SHP77 (cell line): ENCODE results near the gene HS3ST5.

ENCODE experiments used
- DNase-seq, 2 experiments: peaks; one replicate each; lab custom pipeline; 2025; lab: John Stamatoyannopoulos, UW

Gene HS3ST5

GRCh38 chr6:114195027-114195365 lies 147.8 kb downstream of the HS3ST5 start:
- no peak for DNase-seq

DNA sequence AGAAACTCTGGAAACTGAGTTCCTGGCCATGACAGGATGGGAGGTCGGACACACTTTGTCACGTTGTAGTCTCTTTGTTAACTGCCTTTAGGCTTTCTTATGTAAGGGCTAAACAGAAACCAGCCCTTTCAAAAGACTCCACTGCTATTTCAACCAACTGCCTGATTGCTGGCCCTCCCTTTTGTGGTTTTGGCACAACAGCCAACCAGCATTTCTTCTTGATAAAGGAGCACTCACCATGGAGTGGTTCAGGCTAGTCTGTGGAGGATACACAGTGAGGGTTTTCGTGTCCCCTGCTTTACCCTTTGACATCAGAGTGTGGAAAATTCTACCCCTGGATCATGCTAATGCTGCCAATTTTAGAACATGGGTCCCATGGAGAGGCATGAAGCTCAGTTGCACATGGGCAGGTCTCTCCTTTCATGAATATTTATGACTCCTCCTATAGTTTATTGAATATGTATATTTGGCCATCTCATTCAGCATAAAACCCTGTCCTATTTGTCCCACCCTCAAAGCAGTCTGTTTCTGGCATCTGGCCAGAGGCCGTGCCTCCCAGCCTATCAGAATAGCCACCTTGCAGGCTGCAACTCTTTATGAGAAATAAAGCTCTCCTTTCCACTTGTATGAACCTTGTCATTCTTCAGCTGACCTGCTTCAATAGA lies 148.3 kb downstream of the HS3ST5 start:
- DNase-seq: no peak

GRCh38 chr6:114187563-114187962 lies 155.3 kb downstream of the HS3ST5 start:
- no peak for DNase-seq

GRCh38 chr6:114181664-114182063 lies 161.2 kb downstream of the HS3ST5 start:
- no peak for DNase-seq

DNA sequence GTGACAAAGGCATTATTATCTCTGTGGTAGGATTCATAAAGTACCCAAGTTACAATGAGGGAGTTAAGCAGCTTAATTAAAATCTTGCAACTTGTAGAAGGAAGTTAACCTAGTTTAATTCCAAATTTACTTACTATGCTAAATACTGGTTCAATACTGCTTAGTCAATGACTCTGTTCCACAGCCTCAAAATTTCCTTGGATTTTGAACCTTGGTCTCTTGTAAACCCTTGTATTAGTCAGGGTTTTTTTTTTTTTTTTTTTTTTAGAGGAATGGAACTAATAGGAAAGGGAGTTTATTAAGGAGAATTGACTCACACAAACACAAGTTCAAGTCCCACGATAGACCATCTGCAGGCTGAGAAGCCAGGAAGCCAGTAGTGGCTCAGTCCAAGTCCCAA lies 163.4 kb downstream of the HS3ST5 start:
- DNase-seq: no peak

- no peak for DNase-seq
These were observed 166.1 kb downstream of the HS3ST5 start for GRCh38 chr6:114176726-114177125.

GRCh38 chr6:114172576-114173260 lies 170.1 kb downstream of the HS3ST5 start:
- no peak for DNase-seq

DNA sequence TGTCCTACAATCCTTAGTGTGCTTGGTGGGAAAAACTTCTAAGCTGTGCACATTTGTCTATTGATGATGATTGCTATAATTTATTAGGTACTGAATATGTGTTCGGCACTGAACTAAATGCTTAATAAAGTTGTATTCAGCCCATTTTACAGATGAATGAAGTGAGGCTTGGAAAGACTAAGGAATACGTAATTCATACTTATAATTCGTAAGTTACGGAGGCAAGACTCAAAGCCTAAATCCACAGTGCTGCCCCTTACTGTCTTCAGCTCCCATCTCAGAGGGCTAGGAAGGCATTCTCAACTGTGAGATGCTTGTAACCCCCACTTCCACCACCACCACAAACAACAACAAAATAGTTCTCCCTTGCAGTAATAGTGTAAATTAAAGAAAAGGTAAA lies 171.3 kb downstream of the HS3ST5 start:
- no peak for DNase-seq

GRCh38 chr6:114170958-114171387 lies 171.8 kb downstream of the HS3ST5 start:
- no peak for DNase-seq

GRCh38 chr6:114170372-114170771 lies 172.5 kb downstream of the HS3ST5 start:
- no peak for DNase-seq

GRCh38 chr6:114169763-114170162 lies 173.1 kb downstream of the HS3ST5 start:
- no peak for DNase-seq

DNA sequence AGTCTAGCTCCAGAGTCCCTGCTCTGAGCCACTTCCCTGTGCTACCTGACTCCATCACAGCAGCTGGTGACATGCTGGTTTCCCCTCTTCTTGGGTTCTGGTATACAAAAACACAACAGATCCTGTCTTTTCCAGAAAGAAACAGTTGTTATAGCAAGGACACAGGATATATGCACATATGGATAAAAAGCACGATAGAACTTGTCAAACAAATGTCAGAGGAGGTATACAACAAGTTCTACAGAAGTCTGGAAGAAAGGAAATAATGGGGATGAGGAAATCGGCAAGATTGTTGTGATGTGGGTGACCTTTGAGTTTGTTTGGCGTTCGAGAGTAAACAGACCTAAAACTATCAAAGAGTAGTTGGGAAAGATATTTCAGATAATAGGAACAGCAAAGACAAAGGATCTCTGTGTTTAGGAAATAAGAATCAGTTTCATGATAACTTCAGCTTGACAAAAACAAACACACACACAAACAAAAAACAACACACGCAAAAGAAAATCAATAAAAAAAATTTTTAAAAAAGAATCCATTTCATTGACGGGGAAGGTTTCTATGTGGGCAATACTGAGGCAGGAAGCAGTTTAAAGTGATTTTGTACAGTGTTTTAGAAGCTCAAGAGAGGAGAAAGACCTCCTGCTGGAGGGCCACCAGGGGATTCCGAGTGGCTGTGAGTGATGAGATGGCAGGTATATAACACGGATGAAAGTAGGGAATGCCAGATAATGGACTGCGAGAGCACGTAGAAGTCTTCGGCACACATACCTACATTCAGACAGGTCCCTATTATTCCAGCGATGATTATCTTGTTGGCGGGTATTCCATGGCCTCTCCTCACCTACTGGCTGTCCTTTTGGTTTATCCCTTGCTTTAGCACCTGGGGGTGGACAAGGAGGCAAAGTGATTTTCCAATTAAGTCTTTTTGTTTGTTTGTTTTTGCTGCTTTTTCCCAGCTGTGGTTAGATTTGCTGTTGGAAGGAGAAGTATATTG lies 174.9 kb downstream of the HS3ST5 start:
- DNase-seq: no peak

GRCh38 chr6:114164207-114164606 lies 178.6 kb downstream of the HS3ST5 start:
- DNase-seq: no peak

GRCh38 chr6:114162691-114163347 lies 180.0 kb downstream of the HS3ST5 start:
- no peak for DNase-seq

DNA sequence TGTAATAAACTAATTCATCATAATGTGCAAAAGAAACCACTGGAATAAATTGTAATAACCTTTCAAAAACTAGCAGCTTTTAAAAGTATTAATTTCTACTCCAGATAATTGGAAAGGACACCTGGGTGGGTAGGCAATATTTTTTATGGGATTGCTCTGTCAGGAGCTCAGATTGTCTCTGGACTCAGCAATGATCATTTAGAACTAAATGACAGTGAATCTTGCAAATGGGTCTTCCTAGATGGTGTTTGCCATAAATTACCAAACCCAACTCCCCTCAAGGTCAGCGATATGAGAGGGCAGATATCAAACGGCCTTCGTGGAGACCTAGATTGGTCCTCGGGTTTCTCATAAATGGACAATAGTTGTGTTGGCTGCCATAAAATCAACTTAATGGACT lies 181.9 kb downstream of the HS3ST5 start:
- no peak for DNase-seq

- no peak for DNase-seq
These were observed 183.1 kb downstream of the HS3ST5 start for GRCh38 chr6:114159727-114160126.

DNA sequence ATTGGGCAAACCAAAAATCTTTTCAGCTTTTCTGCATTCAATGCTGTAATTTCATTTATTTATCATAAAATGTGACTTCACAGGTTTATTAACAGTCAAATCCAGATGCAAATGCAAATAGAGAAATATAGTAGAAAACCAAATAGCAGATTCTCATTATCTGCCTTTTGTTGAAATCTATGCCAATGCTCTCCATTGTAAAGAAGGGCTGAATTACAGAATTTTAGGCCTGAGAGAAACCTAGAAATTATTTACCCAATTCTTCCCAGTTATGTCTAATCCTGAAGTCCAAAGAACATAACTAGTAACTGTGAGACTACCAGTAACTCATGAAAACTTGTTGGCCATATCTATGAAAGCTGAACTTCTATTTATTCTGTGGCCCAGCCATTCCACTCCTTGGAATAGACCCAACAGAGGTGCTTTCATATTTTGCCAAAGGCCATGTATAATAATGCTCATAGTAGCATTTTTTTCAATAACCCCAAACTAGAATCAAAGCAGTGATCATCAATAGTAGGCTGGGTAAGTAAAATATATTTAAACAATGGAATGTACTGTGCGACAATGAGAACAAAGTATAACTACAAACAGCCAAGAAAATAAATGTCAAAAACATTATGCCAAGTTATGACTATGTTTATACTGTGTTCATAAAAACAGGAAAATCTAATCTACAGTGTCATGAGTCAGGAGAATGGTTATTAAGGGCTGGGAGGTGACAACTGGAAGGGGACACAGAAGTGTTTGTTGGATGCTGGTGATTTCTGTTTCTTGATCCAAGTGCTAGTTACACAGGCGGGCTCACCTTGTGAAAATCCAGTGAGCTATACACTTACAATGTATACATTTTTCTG lies 183.8 kb downstream of the HS3ST5 start:
- DNase-seq: no peak

- DNase-seq: no peak
These were observed 184.4 kb downstream of the HS3ST5 start for GRCh38 chr6:114158411-114158810.

DNA sequence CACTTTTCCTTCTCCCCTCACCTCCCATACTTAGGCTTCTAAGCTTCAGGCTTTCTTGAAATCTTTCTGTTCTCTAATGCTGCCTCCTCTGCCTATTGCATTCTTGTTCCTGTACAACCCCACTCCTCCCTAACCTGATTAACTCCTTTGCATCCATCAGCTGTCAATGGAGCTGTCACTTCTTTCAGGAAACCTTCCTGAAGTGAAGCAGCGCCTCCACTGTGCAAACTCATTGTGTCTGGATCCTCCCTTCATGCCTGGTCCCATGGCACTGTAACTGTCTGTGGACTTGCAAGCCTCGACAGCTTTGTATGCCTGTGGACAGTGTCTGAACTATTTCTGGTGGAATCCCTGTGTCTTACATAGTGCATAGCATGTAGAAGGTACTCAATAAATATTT lies 185.0 kb downstream of the HS3ST5 start:
- no peak for DNase-seq

GRCh38 chr6:114155763-114156162 lies 187.1 kb downstream of the HS3ST5 start:
- DNase-seq: no peak

DNA sequence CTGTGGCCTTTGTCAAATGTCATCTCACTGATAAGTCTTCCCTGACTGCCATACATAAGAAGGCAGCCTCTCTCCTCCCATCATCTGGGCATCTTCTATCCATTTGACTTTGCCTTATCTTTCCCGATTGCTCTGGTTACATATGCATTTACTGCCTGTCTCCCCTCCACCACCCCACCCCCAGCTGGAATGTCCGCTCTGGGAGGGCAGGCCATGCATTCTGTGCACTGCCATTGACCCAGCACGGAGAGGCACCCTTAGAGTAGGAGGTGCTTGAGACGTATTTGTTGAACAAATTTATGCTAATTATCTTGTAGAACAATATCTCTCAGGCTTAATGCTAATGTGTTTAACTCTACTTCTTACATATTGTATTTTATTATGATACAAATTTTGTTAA lies 188.0 kb downstream of the HS3ST5 start:
- no peak for DNase-seq
